Transverse colon (tissue), 4 donors: ENCODE results near the gene RNF14. TPM values are rescaled to one million over a fixed set of nuclear protein-coding genes. Genes with fewer than 3 reads are reported as not detected.

Experiments
- DNase-seq: peaks from one replicate; pipeline ENCODE4 v3.0.0-alpha.2; 2019
- H3K27ac ChIP-seq, 4 donors: fragments of 200-600 bp; sonication (generic); 2 replicates each; pipeline ENCODE4 v1.5.1; 2016 to 2018; ENCODE audit warnings: inconsistent platforms in 4 of 4
- H3K27me3 ChIP-seq: fragments of 200-600 bp; sonication (generic); 2 replicates; pipeline ENCODE4 v1.5.1; 2017; ENCODE audit warnings: inconsistent platforms
- H3K36me3 ChIP-seq, 4 donors: fragments of 200-600 bp; sonication (generic); 2 replicates each; pipeline ENCODE4 v1.5.1; 2017 to 2019; ENCODE audit warnings: inconsistent platforms in 4 of 4
- H3K4me1 ChIP-seq, 4 donors: fragments of 200-600 bp; sonication (generic); 2 replicates each; pipeline ENCODE4 v1.5.1; 2017 to 2020; ENCODE audit warnings: inconsistent platforms in 4 of 4
- H3K4me3 ChIP-seq, 4 donors: fragments of 200-600 bp; sonication (generic); 1 replicate in 1 of 4; 2 replicates in 3 of 4; pipeline versions ENCODE4 v1.5.1 to v1.6.1; 2017 to 2019; ENCODE audit warnings: inconsistent platforms in 4 of 4
- H3K9me3 ChIP-seq, 2 donors: fragments of 200-600 bp; sonication (generic); 2 replicates each; pipeline ENCODE4 v1.5.1; 2017 to 2019; ENCODE audit warnings: inconsistent platforms in 2 of 2
- EP300 ChIP-seq: sonication (generic); formaldehyde crosslinking; IDR thresholded peaks from one replicate; pipeline ENCODE4 v1.6.1; 2017; ENCODE audit warnings: antibody characterized with exemption, low read depth
- POLR2A ChIP-seq: fragments of 450-650 bp; IDR thresholded peaks from one replicate; pipeline ENCODE4 v1.6.1; 2016; ENCODE audit warnings: antibody characterized with exemption, mild to moderate bottlenecking, moderate library complexity
- POLR2AphosphoS5 ChIP-seq, 3 donors: sonication (generic); formaldehyde crosslinking; IDR thresholded peaks; one replicate each; pipeline ENCODE4 v1.6.1; 2016; ENCODE audit warnings: antibody characterized with exemption in 3 of 3
- WGBS, 2 donors: methylation state at CpG; one replicate each; pipeline ENCODE4 v1.1.5; 2018; ENCODE audit warnings: low coverage in 1 of 2; 5-methylcytosine and 5-hydroxymethylcytosine counted together
- in situ Hi-C, 4 donors: fragments of 200-750 bp; cut with MboI; loops; one replicate each; pipeline versions ENCODE4 v1.15.0 to v1.15.1; 2017; ENCODE audit warnings: low sequenced_read_pairs in 3 of 4, low pct_ligation_motif_present in 1 of 4, low pct_unique_long_range_greater_than_20kb in 1 of 4
- intact Hi-C: fragments of 100-400 bp; cut with DNase I; formaldehyde crosslinking; loops from one replicate; pipeline ENCODE4 v1.15.1; 2023; ENCODE audit warnings: low total_unique reads
- total RNA-seq, 4 donors: library from RNA; depleted of rRNA; stranded (reverse); fragments of >200 nt; gene quantifications; one replicate each; pipeline ENCODE4 v1.1.0, GENCODE V29; 2016
- TF ChIP-seq, protein P1 (sequence below), 5 experiments: fragments of 200-600 bp in 3 of 5; fragments of 450-650 bp in 2 of 5; sonication (generic) in 3 of 5; IDR thresholded peaks; 1 replicate in 2 of 5; 2 replicates in 3 of 5; pipeline ENCODE4 v1.5.1; 2016 to 2017; ENCODE audit warnings: antibody characterized with exemption in 5 of 5, inconsistent platforms in 3 of 5, mild to moderate bottlenecking in 2 of 5, moderate library complexity in 1 of 5

The RNF14 gene
- total RNA-seq, 4 donors from 2014 or later: 15.3 to 66.7 (median 57.1) TPM

DNA sequence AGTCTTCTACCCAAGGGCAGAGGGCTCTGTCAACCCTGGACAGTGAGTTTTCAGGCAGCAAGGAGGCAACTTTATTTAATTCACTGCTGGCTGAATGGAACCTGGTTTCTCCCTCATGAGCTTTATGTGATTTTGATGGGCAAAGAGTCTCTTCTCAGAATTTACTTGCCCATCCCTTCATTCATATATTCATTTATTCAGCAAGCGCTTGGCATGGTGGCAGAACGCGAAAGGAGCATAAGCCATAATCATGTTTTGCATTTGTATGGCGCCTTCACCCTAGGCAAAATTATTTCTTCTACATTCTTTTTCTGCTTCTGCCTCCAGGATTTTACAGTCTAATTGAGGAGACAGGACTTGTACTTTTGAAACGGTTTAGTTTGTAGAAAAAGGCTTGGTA lies 37.2 kb upstream of the RNF14 start:
- intact Hi-C loops (no loop called here), in situ Hi-C loops (no loop called here)
- H3K9me3 ChIP-seq: no peaks in the 10 kb centered on the region
- H3K27me3 ChIP-seq: no peaks in the 10 kb centered on the region
- H3K36me3 ChIP-seq: peaks cover 0 to 80% (median 39%) of the 10 kb centered on the region in 4 donors
- no peaks in the 10 kb centered on the region for H3K4me1 ChIP-seq
- WGBS, 2 donors: 92 to 94% methylated on average over 5 of the region's 5 CpGs
- H3K27ac ChIP-seq: no peak overlapping the region
- no peak for DNase-seq
- no peak overlapping the region for H3K4me3 ChIP-seq
- TF ChIP-seq EP300 (no peak), POLR2A (no peak), POLR2AphosphoS5 (IDR thresholded peaks at IDR 0.05) (no peak)
- TF ChIP-seq, protein P1, sequence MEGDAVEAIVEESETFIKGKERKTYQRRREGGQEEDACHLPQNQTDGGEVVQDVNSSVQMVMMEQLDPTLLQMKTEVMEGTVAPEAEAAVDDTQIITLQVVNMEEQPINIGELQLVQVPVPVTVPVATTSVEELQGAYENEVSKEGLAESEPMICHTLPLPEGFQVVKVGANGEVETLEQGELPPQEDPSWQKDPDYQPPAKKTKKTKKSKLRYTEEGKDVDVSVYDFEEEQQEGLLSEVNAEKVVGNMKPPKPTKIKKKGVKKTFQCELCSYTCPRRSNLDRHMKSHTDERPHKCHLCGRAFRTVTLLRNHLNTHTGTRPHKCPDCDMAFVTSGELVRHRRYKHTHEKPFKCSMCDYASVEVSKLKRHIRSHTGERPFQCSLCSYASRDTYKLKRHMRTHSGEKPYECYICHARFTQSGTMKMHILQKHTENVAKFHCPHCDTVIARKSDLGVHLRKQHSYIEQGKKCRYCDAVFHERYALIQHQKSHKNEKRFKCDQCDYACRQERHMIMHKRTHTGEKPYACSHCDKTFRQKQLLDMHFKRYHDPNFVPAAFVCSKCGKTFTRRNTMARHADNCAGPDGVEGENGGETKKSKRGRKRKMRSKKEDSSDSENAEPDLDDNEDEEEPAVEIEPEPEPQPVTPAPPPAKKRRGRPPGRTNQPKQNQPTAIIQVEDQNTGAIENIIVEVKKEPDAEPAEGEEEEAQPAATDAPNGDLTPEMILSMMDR (IDR thresholded peaks at IDR 0.05): no peak

GRCh38 chr5:141933151-141933550 lies 35.8 kb upstream of the RNF14 start:
- Histone ChIP-seq H3K9me3 (no peaks in the 10 kb centered on the region), H3K4me3 (no peak overlapping the region), H3K36me3 (peaks cover 0 to 83% (median 40%) of the 10 kb centered on the region in 4 donors), H3K27me3 (no peaks in the 10 kb centered on the region), H3K4me1 (no peaks in the 10 kb centered on the region), H3K27ac (no peak overlapping the region)
- in situ Hi-C loops (no loop called here), intact Hi-C loops (no loop called here)
- no peak for DNase-seq
- WGBS, 2 donors: 82 to 90% methylated on average over 1 to 7 of the region's 7 CpGs
- TF ChIP-seq POLR2A (no peak), EP300 (no peak), POLR2AphosphoS5 (IDR thresholded peaks at IDR 0.05) (no peak)
- TF ChIP-seq, protein P1 (IDR thresholded peaks at IDR 0.05): no peak

DNA sequence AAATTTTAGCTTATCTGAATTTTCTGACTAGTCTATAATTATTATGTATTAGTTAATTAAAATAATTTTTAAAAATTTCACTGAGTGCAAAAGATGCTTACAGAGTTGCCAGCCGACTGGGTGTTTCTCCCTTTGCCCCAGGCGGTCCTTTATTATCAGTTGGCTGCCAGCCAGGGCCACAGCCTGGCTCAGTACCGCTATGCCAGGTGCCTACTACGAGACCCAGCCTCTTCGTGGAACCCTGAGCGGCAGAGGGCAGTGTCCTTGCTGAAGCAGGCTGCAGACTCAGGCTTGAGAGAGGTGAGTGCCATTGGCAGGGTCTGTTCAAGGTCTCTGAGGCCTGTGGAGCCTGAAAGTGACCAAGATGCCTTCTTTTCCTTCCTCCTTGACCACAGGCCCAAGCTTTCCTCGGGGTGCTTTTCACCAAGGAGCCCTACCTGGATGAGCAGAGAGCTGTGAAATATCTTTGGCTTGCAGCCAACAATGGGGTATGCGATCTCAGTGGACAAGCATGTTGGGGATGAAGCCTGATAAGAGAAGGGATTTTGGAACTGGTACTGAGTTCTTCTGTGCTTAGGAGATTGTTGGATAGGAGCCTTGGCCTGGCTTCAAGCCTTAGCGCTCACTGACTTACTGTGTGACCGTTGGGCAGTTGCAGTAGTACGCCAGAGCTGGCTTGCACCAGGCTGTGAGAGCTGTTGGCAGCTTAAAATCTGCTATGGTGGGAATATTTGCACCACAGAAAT lies 34.6 kb upstream of the RNF14 start:
- DNase-seq: peak; percentile 34
- H3K4me3 ChIP-seq: no peak overlapping the region

GRCh38 chr5:141935538-141935937 lies 33.4 kb upstream of the RNF14 start:
- H3K27ac ChIP-seq: no peak overlapping the region
- in situ Hi-C loops (no loop called here), intact Hi-C loops (no loop called here)
- peaks cover 0 to 66% (median 33%) of the 10 kb centered on the region in 4 donors for H3K36me3 ChIP-seq
- no peaks in the 10 kb centered on the region for H3K9me3 ChIP-seq
- no peaks in the 10 kb centered on the region for H3K4me1 ChIP-seq
- DNase-seq: no peak
- no peak overlapping the region for H3K4me3 ChIP-seq
- TF ChIP-seq POLR2A (no peak), POLR2AphosphoS5 (IDR thresholded peaks at IDR 0.05) (no peak), EP300 (no peak)
- TF ChIP-seq, protein P1 (IDR thresholded peaks at IDR 0.05): no peak
- 97% methylated on average over 4 of the region's 4 CpGs; no CpG with 5 or more reads in 1 of the 2 donors for WGBS, 2 donors
- no peaks in the 10 kb centered on the region for H3K27me3 ChIP-seq

More for the DNA sequence above, 34.6 kb upstream of the RNF14 start:
- no peak for TF ChIP-seq POLR2A
- TF ChIP-seq POLR2AphosphoS5 (IDR thresholded peaks at IDR 0.05): no peak
- TF ChIP-seq, protein P1 (IDR thresholded peaks at IDR 0.05): no peak
- TF ChIP-seq EP300: no peak
- H3K4me1 ChIP-seq: no peaks in the 10 kb centered on the region
- no peak overlapping the region for H3K27ac ChIP-seq
- H3K36me3 ChIP-seq: peaks cover 0 to 77% (median 38%) of the 10 kb centered on the region in 4 donors
- intact Hi-C loops: no loop called here
- WGBS, 2 donors: 48 to 70% methylated on average over 4 to 11 of the region's 11 CpGs
- no peaks in the 10 kb centered on the region for H3K27me3 ChIP-seq
- no peaks in the 10 kb centered on the region for H3K9me3 ChIP-seq
- in situ Hi-C loops: no loop called here
